Thyroid gland (tissue), 4 donors: ENCODE data around the gene ADAMTSL2. TPM values are rescaled to one million over a fixed set of nuclear protein-coding genes. Genes with fewer than 3 reads are reported as not detected.
A peak's percentile ranks its signal among the peaks of the same experiment; 100 is the strongest.

ENCODE experiments used
- DNase-seq, 2 donors: peaks; one replicate each; pipeline ENCODE4 v3.0.0-alpha.2; 2019
- H3K27ac ChIP-seq, 3 donors: fragments of 200-600 bp; sonication (generic); 1 replicate in 2 of 3; 2 replicates in 1 of 3; pipeline ENCODE4 v1.5.1; 2016 to 2019; ENCODE audit warnings: mild to moderate bottlenecking in 1 of 3, moderate library complexity in 1 of 3
- H3K27me3 ChIP-seq: fragments of 200-600 bp; sonication (generic); one replicate; pipeline ENCODE4 v1.5.1; 2019
- H3K36me3 ChIP-seq, 2 donors: fragments of 200-600 bp; sonication (generic); one replicate each; pipeline ENCODE4 v1.5.1; 2016 to 2019
- H3K4me1 ChIP-seq, 2 donors: fragments of 200-600 bp; sonication (generic); one replicate each; pipeline ENCODE4 v1.5.1; 2017 to 2019
- H3K4me3 ChIP-seq, 3 donors: fragments of 200-600 bp; sonication (generic); replicated peaks in 1 of 3; 1 replicate in 2 of 3; 2 replicates in 1 of 3; pipeline ENCODE4 v1.5.1; 2016; ENCODE audit warnings: mild to moderate bottlenecking in 1 of 3
- H3K9me3 ChIP-seq: fragments of 200-600 bp; sonication (generic); one replicate; pipeline ENCODE4 v1.5.1; 2017
- CTCF ChIP-seq, 6 experiments: fragments of 200-600 bp in 3 of 6; fragments of 450-650 bp in 3 of 6; sonication (generic) in 3 of 6; IDR thresholded peaks; one replicate each; pipeline ENCODE4 v1.5.1; 2016 to 2019; ENCODE audit warnings: antibody characterized with exemption in 6 of 6, mild to moderate bottlenecking in 2 of 6, inconsistent platforms in 1 of 6, moderate library complexity in 1 of 6
- POLR2A ChIP-seq, 2 donors: fragments of 450-650 bp; IDR thresholded peaks; one replicate each; pipeline ENCODE4 v1.6.1; 2017; ENCODE audit warnings: antibody characterized with exemption in 2 of 2, mild to moderate bottlenecking in 2 of 2, moderate library complexity in 1 of 2
- WGBS, 2 donors: methylation state at CpG; one replicate each; pipeline ENCODE4 v1.1.5; 2017; 5-methylcytosine and 5-hydroxymethylcytosine counted together
- intact Hi-C: fragments of 100-400 bp; cut with DNase I; formaldehyde crosslinking; loops from one replicate; pipeline ENCODE4 v1.15.1; 2023
- total RNA-seq, 4 donors: library from RNA; depleted of rRNA; stranded (reverse); fragments of >200 nt; gene quantifications; one replicate each; pipeline ENCODE4 v1.2.3, GENCODE V29; 2016

The ADAMTSL2 gene
- total RNA-seq, 4 donors from 2014 or later: 2.4 to 9.3 (median 8.7) TPM

- H3K27me3 ChIP-seq: peaks cover 3% of the 10 kb centered on the region
Measured at GRCh38 chr9:133589454-133590227, 55.1 kb downstream of the ADAMTSL2 start.

GRCh38 chr9:133590231-133590855, 55.8 kb downstream of the ADAMTSL2 start:
- Histone ChIP-seq H3K27ac (no peak overlapping the region), H3K36me3 (no peaks in the 10 kb centered on the region), H3K4me3 (no peak overlapping the region), H3K4me1 (no peaks in the 10 kb centered on the region), H3K27me3 (peaks cover 3% of the 10 kb centered on the region), H3K9me3 (no peaks in the 10 kb centered on the region)
- WGBS, 2 donors: 74 to 78% methylated on average over 16 to 20 of the region's 20 CpGs
- no peak for DNase-seq
- TF ChIP-seq POLR2A (IDR thresholded peaks at IDR 0.05): no peak
- TF ChIP-seq CTCF (IDR thresholded peaks at IDR 0.05): no peak
- intact Hi-C loops: no loop called here

More at GRCh38 chr9:133589454-133590227, 55.1 kb downstream of the ADAMTSL2 start:
- Histone ChIP-seq H3K9me3 (no peaks in the 10 kb centered on the region), H3K4me3 (no peak overlapping the region), H3K4me1 (peaks cover 0 to 6% of the 10 kb centered on the region in 2 donors), H3K27ac (no peak overlapping the region), H3K36me3 (no peaks in the 10 kb centered on the region)
- TF ChIP-seq POLR2A (IDR thresholded peaks at IDR 0.05): no peak
- peak in 3 of 6 experiments; percentile 18 to 40 (median 25) for TF ChIP-seq CTCF (IDR thresholded peaks at IDR 0.05)
- intact Hi-C loops: loop anchor here (10.0 kb wide), 1 partner anchor 135 kb away; no protein-coding TSS in a partner anchor
- WGBS, 2 donors: 51 to 56% methylated on average over 14 to 17 of the region's 19 CpGs
- DNase-seq: no peak

- intact Hi-C loops: no loop called here
- no peaks in the 10 kb centered on the region for H3K36me3 ChIP-seq
- no peaks in the 10 kb centered on the region for H3K4me1 ChIP-seq
- H3K9me3 ChIP-seq: no peaks in the 10 kb centered on the region
- no peak for TF ChIP-seq CTCF (IDR thresholded peaks at IDR 0.05)
- no peak for TF ChIP-seq POLR2A (IDR thresholded peaks at IDR 0.05)
- no peak overlapping the region for H3K27ac ChIP-seq
- H3K4me3 ChIP-seq: no peak overlapping the region
- H3K27me3 ChIP-seq: no peaks in the 10 kb centered on the region
- WGBS, 2 donors: 91 to 92% methylated on average over 9 to 17 of the region's 17 CpGs
- no peak for DNase-seq
Measured at GRCh38 chr9:133591116-133591910, 56.8 kb downstream of the ADAMTSL2 start.

- DNase-seq: no peak
- WGBS, 2 donors: 59 to 70% methylated on average over 10 of the region's 10 CpGs
- Histone ChIP-seq H3K27ac (no peak overlapping the region), H3K27me3 (no peaks in the 10 kb centered on the region), H3K4me1 (no peaks in the 10 kb centered on the region), H3K36me3 (no peaks in the 10 kb centered on the region), H3K9me3 (no peaks in the 10 kb centered on the region), H3K4me3 (no peak overlapping the region)
- intact Hi-C loops: no loop called here
- TF ChIP-seq POLR2A (IDR thresholded peaks at IDR 0.05): no peak
- no peak for TF ChIP-seq CTCF (IDR thresholded peaks at IDR 0.05)
Measured at GRCh38 chr9:133591985-133592384, 57.5 kb downstream of the ADAMTSL2 start.
